ENCODE results near the gene SLC7A5. TPM values are rescaled to one million over a fixed set of nuclear protein-coding genes. Genes with fewer than 3 reads are reported as not detected.

SLC7A5 gene
- total and polyA plus RNA-seq, 2 experiments from 2014 or later = 5.4 to 8.2 TPM

GRCh38 chr16:87832137-87832527 is 37.2 kb downstream of the SLC7A5 start:
- no peak for TF ChIP-seq CTCF (IDR thresholded peaks at IDR 0.05; ENCODE audit: low read depth, low read length)
- DNase-seq (ENCODE audit: low read depth in 1 of 2, low spot score in 1 of 2) = no peak
- H3K9me3 ChIP-seq (ENCODE audit: low read depth) = no peaks in the 10 kb centered on the region
- H3K4me1 ChIP-seq (ENCODE audit: low read depth) = peaks cover 4% of the 10 kb centered on the region
- H3K4me3 ChIP-seq = no peak overlapping the region
- no peak overlapping the region for H3K27ac ChIP-seq
- H3K27me3 ChIP-seq = no peaks in the 10 kb centered on the region
- peaks cover 2% of the 10 kb centered on the region for H3K36me3 ChIP-seq

- TF ChIP-seq CTCF (IDR thresholded peaks at IDR 0.05; ENCODE audit: low read depth, low read length) = no peak
- no peaks in the 10 kb centered on the region for H3K9me3 ChIP-seq (ENCODE audit: low read depth)
- H3K4me1 ChIP-seq (ENCODE audit: low read depth) = peaks cover 4% of the 10 kb centered on the region
- H3K27me3 ChIP-seq = no peaks in the 10 kb centered on the region
- no peak for DNase-seq (ENCODE audit: low read depth in 1 of 2, low spot score in 1 of 2)
- H3K4me3 ChIP-seq = no peak overlapping the region
- no peak overlapping the region for H3K27ac ChIP-seq
- H3K36me3 ChIP-seq = peaks cover 2% of the 10 kb centered on the region
Observed at GRCh38 chr16:87831421-87832136, 37.7 kb downstream of the SLC7A5 start.

- Histone ChIP-seq H3K4me1 (ENCODE audit: low read depth) (peaks cover 4% of the 10 kb centered on the region), H3K4me3 (no peak overlapping the region), H3K36me3 (peaks cover 2% of the 10 kb centered on the region), H3K27ac (no peak overlapping the region), H3K9me3 (ENCODE audit: low read depth) (no peaks in the 10 kb centered on the region), H3K27me3 (no peaks in the 10 kb centered on the region)
- DNase-seq (ENCODE audit: low read depth in 1 of 2, low spot score in 1 of 2) = no peak
- TF ChIP-seq CTCF (IDR thresholded peaks at IDR 0.05; ENCODE audit: low read depth, low read length) = no peak
Observed at GRCh38 chr16:87830673-87831420, 38.5 kb downstream of the SLC7A5 start.

- no peak for DNase-seq (ENCODE audit: low read depth in 1 of 2, low spot score in 1 of 2)
- Histone ChIP-seq H3K4me1 (ENCODE audit: low read depth) (peaks cover 4% of the 10 kb centered on the region), H3K36me3 (peaks cover 2% of the 10 kb centered on the region), H3K27ac (no peak overlapping the region), H3K27me3 (no peaks in the 10 kb centered on the region), H3K4me3 (no peak overlapping the region), H3K9me3 (ENCODE audit: low read depth) (no peaks in the 10 kb centered on the region)
- TF ChIP-seq CTCF (IDR thresholded peaks at IDR 0.05; ENCODE audit: low read depth, low read length) = no peak
Observed at GRCh38 chr16:87829988-87830672, 39.2 kb downstream of the SLC7A5 start.

GRCh38 chr16:87829622-87829980 is 39.7 kb downstream of the SLC7A5 start:
- no peak for DNase-seq (ENCODE audit: low read depth in 1 of 2, low spot score in 1 of 2)
- Histone ChIP-seq H3K4me1 (ENCODE audit: low read depth) (no peaks in the 10 kb centered on the region), H3K27me3 (no peaks in the 10 kb centered on the region), H3K27ac (no peak overlapping the region), H3K4me3 (no peak overlapping the region), H3K9me3 (ENCODE audit: low read depth) (no peaks in the 10 kb centered on the region), H3K36me3 (peaks cover 2% of the 10 kb centered on the region)
- no peak for TF ChIP-seq CTCF (IDR thresholded peaks at IDR 0.05; ENCODE audit: low read depth, low read length)
